GM21367 (cell line): ENCODE data around the gene NMNAT3.

Experiments used
- ATAC-seq: cut with Tn5 transposase; IDR thresholded peaks from one replicate; pipeline ENCODE4 v1.9.1; 2021; ENCODE audit not compliant: unreplicated experiment

Gene NMNAT3

GRCh38 chr3:139524841-139525636 lies 152.7 kb downstream of the NMNAT3 start:
- ATAC-seq: no peak

GRCh38 chr3:139523718-139524117 lies 154.1 kb downstream of the NMNAT3 start:
- no peak for ATAC-seq

GRCh38 chr3:139523166-139523565 lies 154.6 kb downstream of the NMNAT3 start:
- no peak for ATAC-seq

GRCh38 chr3:139522421-139522820 lies 155.4 kb downstream of the NMNAT3 start:
- ATAC-seq: no peak

GRCh38 chr3:139521816-139522215 lies 156.0 kb downstream of the NMNAT3 start:
- ATAC-seq: no peak

GRCh38 chr3:139521144-139521543 lies 156.6 kb downstream of the NMNAT3 start:
- ATAC-seq: no peak

- no peak for ATAC-seq
These were observed 157.6 kb downstream of the NMNAT3 start for GRCh38 chr3:139519998-139520737.

GRCh38 chr3:139518926-139519842 lies 158.6 kb downstream of the NMNAT3 start:
- ATAC-seq: no peak

GRCh38 chr3:139518306-139518705 lies 159.5 kb downstream of the NMNAT3 start:
- ATAC-seq: no peak

- ATAC-seq: no peak
These were observed 160.3 kb downstream of the NMNAT3 start for GRCh38 chr3:139517321-139518065.

- no peak for ATAC-seq
These were observed 163.0 kb downstream of the NMNAT3 start for GRCh38 chr3:139514741-139515140.
